OCI-LY1 (cell line): ENCODE results near the gene ALG1.
"Not testable (repeated sequence)": the region's sequence is repeated elsewhere in the genome, so short reads cannot be mapped to it uniquely, and the experiment has no call there.

Experiments used
- EZH2 ChIP-seq: fragments of 200-600 bp; sonication (generic), shearing (Covaris generic); IDR thresholded peaks from 2 replicates; pipeline ENCODE4 v1.8.0; 2017; ENCODE audit warnings: borderline replicate concordance, mixed run types, mild to moderate bottlenecking, antibody characterized with exemption, low read length, moderate library complexity, mixed read lengths
- TF ChIP-seq, protein P1 (sequence below): fragments of 200-600 bp; sonication (generic), shearing (Covaris generic); IDR thresholded peaks from 2 replicates; pipeline ENCODE4 v1.5.1; 2017; ENCODE audit warnings: mild to moderate bottlenecking, antibody characterized with exemption, low read length, moderate library complexity, mixed read lengths

GRCh38 chr16:5131467-5132004 lies 59.9 kb downstream of the ALG1 start:
- TF ChIP-seq, protein P1, sequence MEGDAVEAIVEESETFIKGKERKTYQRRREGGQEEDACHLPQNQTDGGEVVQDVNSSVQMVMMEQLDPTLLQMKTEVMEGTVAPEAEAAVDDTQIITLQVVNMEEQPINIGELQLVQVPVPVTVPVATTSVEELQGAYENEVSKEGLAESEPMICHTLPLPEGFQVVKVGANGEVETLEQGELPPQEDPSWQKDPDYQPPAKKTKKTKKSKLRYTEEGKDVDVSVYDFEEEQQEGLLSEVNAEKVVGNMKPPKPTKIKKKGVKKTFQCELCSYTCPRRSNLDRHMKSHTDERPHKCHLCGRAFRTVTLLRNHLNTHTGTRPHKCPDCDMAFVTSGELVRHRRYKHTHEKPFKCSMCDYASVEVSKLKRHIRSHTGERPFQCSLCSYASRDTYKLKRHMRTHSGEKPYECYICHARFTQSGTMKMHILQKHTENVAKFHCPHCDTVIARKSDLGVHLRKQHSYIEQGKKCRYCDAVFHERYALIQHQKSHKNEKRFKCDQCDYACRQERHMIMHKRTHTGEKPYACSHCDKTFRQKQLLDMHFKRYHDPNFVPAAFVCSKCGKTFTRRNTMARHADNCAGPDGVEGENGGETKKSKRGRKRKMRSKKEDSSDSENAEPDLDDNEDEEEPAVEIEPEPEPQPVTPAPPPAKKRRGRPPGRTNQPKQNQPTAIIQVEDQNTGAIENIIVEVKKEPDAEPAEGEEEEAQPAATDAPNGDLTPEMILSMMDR, result not testable (repeated sequence)
- not testable (repeated sequence) for TF ChIP-seq EZH2
